ENCODE measurements around the gene RPGRIP1L. TPM values are rescaled to one million over a fixed set of nuclear protein-coding genes. Genes with fewer than 3 reads are reported as not detected.
A peak's percentile ranks its signal among the peaks of the same experiment; 100 is the strongest.

RPGRIP1L gene
- total RNA-seq (2021; ENCODE audit: unreplicated experiment) (12.7 TPM), Bru-seq, nascent RNA (percentile 60 among the genes with signal in this experiment), BruChase-seq, experiment 1, labeled RNA remaining after a 2-hour chase (percentile 57 among the genes with signal in this experiment), BruChase-seq, experiment 2, labeled RNA remaining after a 6-hour chase (percentile 59 among the genes with signal in this experiment)
- polyA plus RNA-seq (2012; ENCODE audit: insufficient read length): 7.1 TPM
- long read RNA-seq, full-length matches to known transcripts: 10 of 19 reads
- long read RNA-seq, partial matches to known transcripts: 7 of 19 reads
- long read RNA-seq, other reads (novel, unspliced or antisense): 2 of 19 reads

DNA sequence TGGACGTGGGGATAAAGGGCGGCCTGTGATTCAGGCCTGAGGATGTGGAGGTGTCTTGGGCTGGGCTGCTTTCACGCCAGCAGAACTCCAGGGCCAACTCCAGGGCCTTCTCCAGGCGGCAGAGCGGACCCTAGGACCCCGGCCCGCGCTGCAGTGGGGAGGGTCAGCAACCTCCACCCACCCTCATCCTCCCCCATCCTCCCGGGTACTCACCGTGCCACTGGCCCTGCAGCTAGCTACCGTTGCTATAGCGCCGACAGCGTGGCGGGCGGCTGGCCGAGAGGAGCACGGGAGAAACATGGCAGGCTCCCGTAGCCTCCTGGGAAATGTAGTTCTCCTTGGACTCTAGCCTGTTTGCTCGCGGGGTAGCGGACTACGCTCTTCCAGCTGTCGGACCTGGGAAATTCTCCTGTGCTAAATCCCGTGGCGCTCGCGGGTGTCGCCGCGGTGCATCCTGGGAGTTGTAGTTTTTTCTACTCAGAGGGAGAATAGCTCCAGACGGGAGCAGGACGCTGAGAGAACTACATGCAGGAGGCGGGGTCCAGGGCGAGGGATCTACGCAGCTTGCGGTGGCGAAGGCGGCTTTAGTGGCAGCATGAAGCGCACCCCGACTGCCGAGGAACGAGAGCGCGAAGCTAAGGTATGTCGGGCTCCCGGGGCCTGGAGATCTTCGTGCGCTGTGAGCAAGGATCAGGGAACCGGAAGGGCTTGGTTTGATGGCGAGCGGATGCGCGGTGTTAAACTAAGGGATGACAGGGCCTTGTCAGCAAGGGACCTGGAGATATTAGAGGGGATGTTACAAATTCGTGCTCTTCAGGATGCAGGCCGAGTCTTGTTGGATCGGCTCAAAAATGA, at the start of gene RPGRIP1L, which contains the start of gene FTO:
RPGRIP1L (minus strand) TSS at position 270 of the 855 bp plus-strand sequence. CDS start 3,136 bp downstream, outside the sequence.
FTO (plus strand) TSS at position 567 of the 855 bp plus-strand sequence.
- ChIA-PET POLR2A (no interaction called here), CTCF (interaction anchor here (1.2 kb wide), 1 partner anchor 154 kb away, joined by 3 read pairs; no protein-coding TSS in a partner anchor)
- H3K36me3 ChIP-seq (ENCODE audit: control insufficient read depth, insufficient read depth, low read length): peaks cover 2% of the 10 kb centered on the region
- ATAC-seq (peak; percentile 100), DNase-seq (ENCODE audit: low read depth, low spot score) (peak; percentile 95)
- in situ Hi-C loops (cut with HindIII; ENCODE audit: low pct_unique_long_range_greater_than_20kb, low sequenced_read_pairs) (no loop called here), intact Hi-C loops (cut with micrococcal nuclease; ENCODE audit: unreplicated experiment) (no loop called here)
- H3K27me3 ChIP-seq (ENCODE audit: control insufficient read depth, insufficient read depth, low read length): no peaks in the 10 kb centered on the region
- TF ChIP-seq POLR2AphosphoS5 (IDR thresholded peaks at IDR 0.05; ENCODE audit: low read depth, low read length) (no peak; the same call in 1 of the 2 replicates), SIN3A (IDR thresholded peaks at IDR 0.05; ENCODE audit: borderline replicate concordance, insufficient read depth, low read depth, low read length) (no peak), TCF7L2 (IDR thresholded peaks at IDR 0.05; ENCODE audit: low read depth, low read length) (no peak)
- TF ChIP-seq, protein P1, sequence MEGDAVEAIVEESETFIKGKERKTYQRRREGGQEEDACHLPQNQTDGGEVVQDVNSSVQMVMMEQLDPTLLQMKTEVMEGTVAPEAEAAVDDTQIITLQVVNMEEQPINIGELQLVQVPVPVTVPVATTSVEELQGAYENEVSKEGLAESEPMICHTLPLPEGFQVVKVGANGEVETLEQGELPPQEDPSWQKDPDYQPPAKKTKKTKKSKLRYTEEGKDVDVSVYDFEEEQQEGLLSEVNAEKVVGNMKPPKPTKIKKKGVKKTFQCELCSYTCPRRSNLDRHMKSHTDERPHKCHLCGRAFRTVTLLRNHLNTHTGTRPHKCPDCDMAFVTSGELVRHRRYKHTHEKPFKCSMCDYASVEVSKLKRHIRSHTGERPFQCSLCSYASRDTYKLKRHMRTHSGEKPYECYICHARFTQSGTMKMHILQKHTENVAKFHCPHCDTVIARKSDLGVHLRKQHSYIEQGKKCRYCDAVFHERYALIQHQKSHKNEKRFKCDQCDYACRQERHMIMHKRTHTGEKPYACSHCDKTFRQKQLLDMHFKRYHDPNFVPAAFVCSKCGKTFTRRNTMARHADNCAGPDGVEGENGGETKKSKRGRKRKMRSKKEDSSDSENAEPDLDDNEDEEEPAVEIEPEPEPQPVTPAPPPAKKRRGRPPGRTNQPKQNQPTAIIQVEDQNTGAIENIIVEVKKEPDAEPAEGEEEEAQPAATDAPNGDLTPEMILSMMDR (IDR thresholded peaks at IDR 0.05): no peak
- TF ChIP-seq, protein P2, sequence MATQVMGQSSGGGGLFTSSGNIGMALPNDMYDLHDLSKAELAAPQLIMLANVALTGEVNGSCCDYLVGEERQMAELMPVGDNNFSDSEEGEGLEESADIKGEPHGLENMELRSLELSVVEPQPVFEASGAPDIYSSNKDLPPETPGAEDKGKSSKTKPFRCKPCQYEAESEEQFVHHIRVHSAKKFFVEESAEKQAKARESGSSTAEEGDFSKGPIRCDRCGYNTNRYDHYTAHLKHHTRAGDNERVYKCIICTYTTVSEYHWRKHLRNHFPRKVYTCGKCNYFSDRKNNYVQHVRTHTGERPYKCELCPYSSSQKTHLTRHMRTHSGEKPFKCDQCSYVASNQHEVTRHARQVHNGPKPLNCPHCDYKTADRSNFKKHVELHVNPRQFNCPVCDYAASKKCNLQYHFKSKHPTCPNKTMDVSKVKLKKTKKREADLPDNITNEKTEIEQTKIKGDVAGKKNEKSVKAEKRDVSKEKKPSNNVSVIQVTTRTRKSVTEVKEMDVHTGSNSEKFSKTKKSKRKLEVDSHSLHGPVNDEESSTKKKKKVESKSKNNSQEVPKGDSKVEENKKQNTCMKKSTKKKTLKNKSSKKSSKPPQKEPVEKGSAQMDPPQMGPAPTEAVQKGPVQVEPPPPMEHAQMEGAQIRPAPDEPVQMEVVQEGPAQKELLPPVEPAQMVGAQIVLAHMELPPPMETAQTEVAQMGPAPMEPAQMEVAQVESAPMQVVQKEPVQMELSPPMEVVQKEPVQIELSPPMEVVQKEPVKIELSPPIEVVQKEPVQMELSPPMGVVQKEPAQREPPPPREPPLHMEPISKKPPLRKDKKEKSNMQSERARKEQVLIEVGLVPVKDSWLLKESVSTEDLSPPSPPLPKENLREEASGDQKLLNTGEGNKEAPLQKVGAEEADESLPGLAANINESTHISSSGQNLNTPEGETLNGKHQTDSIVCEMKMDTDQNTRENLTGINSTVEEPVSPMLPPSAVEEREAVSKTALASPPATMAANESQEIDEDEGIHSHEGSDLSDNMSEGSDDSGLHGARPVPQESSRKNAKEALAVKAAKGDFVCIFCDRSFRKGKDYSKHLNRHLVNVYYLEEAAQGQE (IDR thresholded peaks at IDR 0.05; ENCODE audit: insufficient read depth in 1 of 2, low read depth in 2 of 2, low read length in 1 of 2): no peak
- H3K27ac ChIP-seq (ENCODE audit: low read length): peak within 1 kb of the TSS; percentile 91
- H3K4me3 ChIP-seq (ENCODE audit: low read depth in 2 of 2, low read length in 2 of 2): peak within 1 kb of the TSS; percentile 84 to 96
- H3K9me3 ChIP-seq (ENCODE audit: control insufficient read depth, insufficient read depth, low read depth, low read length): no peaks in the 10 kb centered on the region
- H3K4me1 ChIP-seq (ENCODE audit: control insufficient read depth, insufficient read depth, low read length): no peaks in the 10 kb centered on the region
- no TSS peak for BruUV-seq (replicated peaks)

DNA sequence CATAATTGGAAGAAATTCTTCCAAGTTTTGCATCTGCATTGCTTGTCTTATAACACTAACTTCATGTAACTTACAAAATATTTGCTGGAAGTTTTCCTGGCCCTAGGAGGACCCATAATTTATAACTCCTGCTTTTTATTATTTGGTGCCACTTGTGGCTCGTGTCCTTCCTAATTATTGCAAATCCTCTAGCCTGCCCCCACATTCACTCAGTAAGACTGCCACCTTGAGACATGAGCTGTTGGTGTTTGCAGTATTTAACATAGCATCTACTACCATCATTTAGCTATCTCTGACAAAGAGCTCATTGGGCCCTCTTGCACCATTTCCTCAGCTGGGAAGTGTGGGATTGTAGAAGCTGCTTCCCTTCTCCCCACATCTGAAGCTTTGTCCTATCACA, 49.8 kb upstream of the RPGRIP1L start:
- DNase-seq (ENCODE audit: low read depth, low spot score) (no peak), ATAC-seq (no peak)
- TF ChIP-seq, protein P2 (IDR thresholded peaks at IDR 0.05; ENCODE audit: insufficient read depth in 1 of 2, low read depth in 2 of 2, low read length in 1 of 2): no peak
- TF ChIP-seq SIN3A (IDR thresholded peaks at IDR 0.05; ENCODE audit: borderline replicate concordance, insufficient read depth, low read depth, low read length) (no peak), POLR2AphosphoS5 (IDR thresholded peaks at IDR 0.05; ENCODE audit: low read depth, low read length) (no peak), TCF7L2 (IDR thresholded peaks at IDR 0.05; ENCODE audit: low read depth, low read length) (no peak)
- TF ChIP-seq, protein P1 (IDR thresholded peaks at IDR 0.05): peak; percentile 20; the same call in 1 of the 2 replicates
- peaks cover 42% of the 10 kb centered on the region for H3K4me1 ChIP-seq (ENCODE audit: control insufficient read depth, insufficient read depth, low read length)
- H3K27me3 ChIP-seq (ENCODE audit: control insufficient read depth, insufficient read depth, low read length): no peaks in the 10 kb centered on the region
- H3K4me3 ChIP-seq (ENCODE audit: low read depth in 2 of 2, low read length in 2 of 2): no peak overlapping the region
- no TSS peak for BruUV-seq (replicated peaks)
- peak overlapping the region; percentile 81 for H3K27ac ChIP-seq (ENCODE audit: low read length)
- no peaks in the 10 kb centered on the region for H3K36me3 ChIP-seq (ENCODE audit: control insufficient read depth, insufficient read depth, low read length)
- CTCF ChIA-PET: interaction anchor here (0.6 to 1.4 kb wide), 2 partner anchors 10 to 111 kb away, joined by 4 read pairs; no protein-coding TSS in a partner anchor
- POLR2A ChIA-PET: no interaction called here
- in situ Hi-C loops (cut with HindIII; ENCODE audit: low pct_unique_long_range_greater_than_20kb, low sequenced_read_pairs): no loop called here
- intact Hi-C loops (cut with micrococcal nuclease; ENCODE audit: unreplicated experiment): no loop called here
- no peaks in the 10 kb centered on the region for H3K9me3 ChIP-seq (ENCODE audit: control insufficient read depth, insufficient read depth, low read depth, low read length)
